Measurements from ENCODE around the gene ATP2A2. TPM values are rescaled to one million over a fixed set of nuclear protein-coding genes. Genes with fewer than 3 reads are reported as not detected.
A peak's percentile ranks its signal among the peaks of the same experiment; 100 is the strongest.

The ATP2A2 gene
- total RNA-seq, 1 donor from 2014 or later, result 87.9 TPM

DNA sequence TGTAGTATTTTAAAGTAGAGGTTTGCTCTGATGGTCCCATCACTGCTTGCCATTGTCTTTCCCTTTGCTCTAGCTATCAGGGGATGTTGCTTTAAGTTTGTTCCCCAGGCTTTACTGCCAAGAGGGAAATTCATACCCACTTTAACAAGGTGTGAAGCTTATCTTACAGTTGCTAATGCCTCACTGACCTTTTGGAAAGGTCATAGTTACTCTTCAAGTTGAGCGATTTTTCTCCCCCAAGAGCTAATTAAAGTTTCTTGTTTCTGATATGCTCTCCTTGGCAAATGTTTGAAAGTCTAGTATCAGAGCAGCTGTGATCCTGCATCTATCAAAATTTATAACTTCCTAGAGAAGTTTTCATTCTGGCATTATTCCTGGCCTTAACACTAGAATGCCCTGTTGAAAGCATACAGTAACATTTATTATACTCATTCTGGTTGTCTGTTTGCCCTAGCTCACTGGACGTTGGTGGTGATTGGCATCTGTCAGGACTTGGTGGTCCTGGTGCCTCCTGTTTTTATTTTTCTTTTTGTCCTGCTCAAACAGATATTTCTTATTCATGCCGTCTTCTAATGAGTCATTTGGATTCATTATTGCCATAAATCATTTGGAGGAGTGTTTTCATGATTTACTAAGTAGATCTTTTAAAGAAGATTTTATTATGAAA is 8.1 kb downstream of the ATP2A2 start:
- DNase-seq (ENCODE audit: low read depth in 2 of 2), result no peak

DNA sequence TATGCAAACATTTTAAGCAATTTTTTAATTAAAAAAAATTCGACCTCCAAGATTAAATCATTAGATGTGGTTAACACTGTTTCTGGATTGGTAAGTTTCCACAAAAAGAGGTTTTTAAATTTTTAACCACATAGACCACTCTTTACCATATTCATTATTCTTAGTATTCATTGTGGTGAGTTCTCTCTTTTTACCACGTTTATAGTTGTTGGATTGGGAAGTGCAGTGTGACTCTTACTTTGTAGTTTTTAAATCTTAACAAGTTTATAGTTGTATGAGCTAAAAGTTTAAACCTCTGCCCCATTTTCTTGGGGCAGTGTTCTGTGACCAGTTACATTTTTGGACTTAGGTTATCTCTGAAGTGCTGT is 8.6 kb downstream of the ATP2A2 start:
- DNase-seq (ENCODE audit: low read depth in 2 of 2), result no peak

GRCh38 chr12:110301065-110301806 is 20.2 kb downstream of the ATP2A2 start:
- DNase-seq (ENCODE audit: low read depth in 2 of 2), result peak in 1 of 2 donors; percentile 66

DNA sequence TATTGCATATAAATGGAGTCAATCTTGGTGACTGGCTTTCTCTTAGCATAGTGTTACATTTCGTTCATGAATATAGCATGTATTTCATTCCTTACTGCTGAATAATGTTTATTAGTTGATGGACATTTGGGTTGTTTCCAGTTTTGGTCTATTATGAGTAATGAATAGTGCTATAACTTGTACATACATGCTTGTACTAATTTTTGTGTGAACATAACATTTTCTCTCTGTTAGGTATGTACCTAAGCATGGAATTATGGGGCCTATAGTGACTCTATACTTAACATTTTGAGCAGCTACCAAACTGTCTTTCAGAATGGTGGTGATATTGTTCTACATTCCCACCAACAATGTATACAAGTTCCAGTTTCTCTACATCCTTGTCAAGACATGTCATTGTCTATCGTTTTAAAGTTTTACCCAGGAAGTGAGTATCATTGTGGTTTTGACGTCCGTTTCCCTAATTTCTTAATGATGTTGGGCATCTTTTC is 23.1 kb downstream of the ATP2A2 start:
- peak in 1 of 2 donors; percentile 73 for DNase-seq (ENCODE audit: low read depth in 2 of 2)

GRCh38 chr12:110307372-110307771 is 26.3 kb downstream of the ATP2A2 start:
- DNase-seq (ENCODE audit: low read depth in 2 of 2), result no peak

- no peak for DNase-seq (ENCODE audit: low read depth in 2 of 2)
Observed at GRCh38 chr12:110310763-110311162, 29.7 kb downstream of the ATP2A2 start.

GRCh38 chr12:110311903-110312302 is 30.9 kb downstream of the ATP2A2 start:
- no peak for DNase-seq (ENCODE audit: low read depth in 2 of 2)

DNA sequence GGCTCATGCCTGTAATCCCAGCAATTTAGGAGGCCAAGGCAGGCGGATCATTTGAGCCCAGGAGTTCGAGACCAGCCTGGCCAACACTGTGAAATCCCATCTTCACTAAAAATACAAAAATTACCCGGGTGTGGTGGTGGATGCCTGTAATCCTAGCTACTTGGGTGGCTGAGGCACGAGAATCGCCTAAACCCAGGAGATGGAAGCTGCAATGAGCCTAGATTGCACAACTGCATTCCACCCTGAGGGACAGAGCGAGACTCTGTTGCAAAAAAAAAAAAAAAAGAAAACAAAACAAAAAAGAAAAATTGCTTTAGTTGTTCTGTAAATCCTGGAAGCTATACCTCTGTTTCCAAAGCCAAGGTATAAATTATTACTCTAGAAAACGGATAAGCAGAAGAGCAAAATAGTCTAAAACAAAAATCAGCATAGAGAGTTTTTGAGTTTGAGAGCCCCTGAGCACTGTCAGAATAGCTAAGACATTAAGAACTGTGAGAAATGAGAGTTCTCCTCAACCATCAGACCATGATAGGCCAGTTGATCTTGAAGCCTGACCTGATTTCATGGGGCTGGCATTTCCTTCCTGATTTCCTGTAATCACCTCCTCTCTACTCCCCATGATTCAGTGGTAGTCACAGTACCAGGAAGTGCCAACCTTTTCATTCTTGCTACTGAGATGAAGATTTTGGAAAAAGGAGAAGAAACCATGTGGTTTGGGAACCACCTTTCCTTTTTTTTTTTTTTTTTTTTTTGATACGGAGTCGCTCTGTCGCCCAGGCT is 31.7 kb downstream of the ATP2A2 start:
- peak in 1 of 2 donors; percentile 85 for DNase-seq (ENCODE audit: low read depth in 2 of 2)

GRCh38 chr12:110314308-110314707 is 33.3 kb downstream of the ATP2A2 start:
- DNase-seq (ENCODE audit: low read depth in 2 of 2), result peak; percentile 59 to 67

- no peak for DNase-seq (ENCODE audit: low read depth in 2 of 2)
Observed at GRCh38 chr12:110316861-110317260, 35.8 kb downstream of the ATP2A2 start.

GRCh38 chr12:110317911-110318310 is 36.9 kb downstream of the ATP2A2 start:
- DNase-seq (ENCODE audit: low read depth in 2 of 2), result peak; percentile 81 to 94

- no peak for DNase-seq (ENCODE audit: low read depth in 2 of 2)
Observed at GRCh38 chr12:110320550-110320949, 39.5 kb downstream of the ATP2A2 start.

DNA sequence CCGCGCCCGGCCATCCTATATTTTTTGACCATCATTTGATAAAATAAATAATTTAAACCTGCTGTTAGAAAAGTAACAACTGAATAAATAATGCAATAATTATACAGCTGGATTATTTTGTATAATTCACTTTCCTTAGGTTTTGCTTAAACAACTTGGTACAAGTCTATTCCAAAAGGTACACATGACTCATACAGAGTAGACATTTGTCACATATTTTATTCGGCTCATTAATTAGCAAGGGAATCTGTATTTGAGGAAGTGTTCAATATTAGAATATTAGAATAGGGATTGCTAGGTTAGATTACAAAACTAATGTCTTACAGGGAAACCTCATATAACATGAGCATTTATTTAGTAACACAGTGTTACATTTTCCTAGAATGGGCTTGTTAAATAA is 48.7 kb downstream of the ATP2A2 start:
- no peak for DNase-seq (ENCODE audit: low read depth in 2 of 2)

- DNase-seq (ENCODE audit: low read depth in 2 of 2), result no peak
Observed at GRCh38 chr12:110330124-110330523, 49.1 kb downstream of the ATP2A2 start.

GRCh38 chr12:110330544-110330943 is 49.5 kb downstream of the ATP2A2 start:
- no peak for DNase-seq (ENCODE audit: low read depth in 2 of 2)

DNA sequence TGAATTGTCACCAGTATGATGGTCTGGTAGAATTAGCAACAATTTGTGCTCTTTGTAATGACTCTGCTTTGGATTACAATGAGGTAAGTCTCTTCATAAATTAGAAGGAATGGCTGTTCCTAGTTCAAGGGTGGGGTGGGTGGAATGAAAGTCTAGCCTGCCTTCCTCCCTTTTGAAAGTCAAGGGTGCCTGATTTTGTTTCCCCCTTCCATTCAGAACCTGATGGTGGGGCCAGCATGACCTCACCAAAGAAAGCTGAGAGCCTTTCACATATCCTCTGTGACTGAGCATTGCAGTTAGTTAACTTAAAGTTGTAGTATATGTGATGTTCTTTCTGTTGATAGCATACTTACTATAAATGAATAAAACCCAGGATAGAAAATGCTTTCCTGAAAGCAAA is 52.2 kb downstream of the ATP2A2 start:
- DNase-seq (ENCODE audit: low read depth in 2 of 2), result no peak

GRCh38 chr12:110335481-110336045 is 54.5 kb downstream of the ATP2A2 start:
- DNase-seq (ENCODE audit: low read depth in 2 of 2), result no peak

DNA sequence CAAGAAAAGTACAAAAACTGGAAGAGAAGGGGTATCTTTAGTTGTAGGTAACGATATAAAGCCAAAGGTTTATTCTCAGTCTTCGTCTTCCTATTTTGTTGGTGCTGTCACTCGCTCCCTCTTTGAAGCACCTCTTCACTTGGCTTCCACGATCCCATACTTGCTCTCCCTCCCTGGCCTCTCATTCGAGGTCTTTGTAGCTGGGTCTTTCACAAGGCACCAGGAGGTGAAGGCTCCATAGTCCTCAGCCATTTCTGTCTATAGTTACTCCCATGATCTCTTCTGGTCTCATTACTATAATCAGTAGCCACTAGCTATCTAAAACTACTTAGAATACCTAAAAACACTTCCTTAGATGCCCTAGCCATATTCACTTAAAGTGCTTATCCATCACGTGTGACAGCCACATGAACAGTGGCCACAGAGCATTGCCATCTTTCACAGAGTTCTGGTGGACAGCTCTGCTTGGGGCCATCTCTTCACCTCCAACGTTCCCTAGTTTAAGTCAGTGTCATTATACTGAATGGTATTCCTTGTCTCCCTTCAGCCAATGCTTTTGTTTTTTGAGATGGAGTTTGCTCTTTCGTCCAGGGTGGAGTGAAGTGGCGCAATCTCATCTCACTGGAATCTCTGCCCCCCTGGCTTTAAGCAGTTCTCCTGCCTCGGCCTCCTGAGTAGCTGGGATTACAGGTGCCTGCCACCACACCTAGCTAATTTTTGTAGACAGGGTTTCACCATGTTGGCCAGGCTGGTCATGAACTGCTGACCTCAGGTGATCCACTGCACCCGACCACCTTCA is 57.1 kb downstream of the ATP2A2 start:
- DNase-seq (ENCODE audit: low read depth in 2 of 2), result no peak

- peak in 1 of 2 donors; percentile 42 for DNase-seq (ENCODE audit: low read depth in 2 of 2)
Observed at GRCh38 chr12:110338754-110339153, 57.7 kb downstream of the ATP2A2 start.

- no peak for DNase-seq (ENCODE audit: low read depth in 2 of 2)
Observed at GRCh38 chr12:110339184-110339952, 58.3 kb downstream of the ATP2A2 start.
